Measurements from ENCODE around the gene FNDC3B. TPM values are rescaled to one million over a fixed set of nuclear protein-coding genes. Genes with fewer than 3 reads are reported as not detected.

The FNDC3B gene
- total RNA-seq, 4 donors from 2014 or later: 131 to 179 (median 170) TPM

- TF ChIP-seq, protein P1, sequence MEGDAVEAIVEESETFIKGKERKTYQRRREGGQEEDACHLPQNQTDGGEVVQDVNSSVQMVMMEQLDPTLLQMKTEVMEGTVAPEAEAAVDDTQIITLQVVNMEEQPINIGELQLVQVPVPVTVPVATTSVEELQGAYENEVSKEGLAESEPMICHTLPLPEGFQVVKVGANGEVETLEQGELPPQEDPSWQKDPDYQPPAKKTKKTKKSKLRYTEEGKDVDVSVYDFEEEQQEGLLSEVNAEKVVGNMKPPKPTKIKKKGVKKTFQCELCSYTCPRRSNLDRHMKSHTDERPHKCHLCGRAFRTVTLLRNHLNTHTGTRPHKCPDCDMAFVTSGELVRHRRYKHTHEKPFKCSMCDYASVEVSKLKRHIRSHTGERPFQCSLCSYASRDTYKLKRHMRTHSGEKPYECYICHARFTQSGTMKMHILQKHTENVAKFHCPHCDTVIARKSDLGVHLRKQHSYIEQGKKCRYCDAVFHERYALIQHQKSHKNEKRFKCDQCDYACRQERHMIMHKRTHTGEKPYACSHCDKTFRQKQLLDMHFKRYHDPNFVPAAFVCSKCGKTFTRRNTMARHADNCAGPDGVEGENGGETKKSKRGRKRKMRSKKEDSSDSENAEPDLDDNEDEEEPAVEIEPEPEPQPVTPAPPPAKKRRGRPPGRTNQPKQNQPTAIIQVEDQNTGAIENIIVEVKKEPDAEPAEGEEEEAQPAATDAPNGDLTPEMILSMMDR (IDR thresholded peaks at IDR 0.05; ENCODE audit: low read depth): no peak
These were observed 28.6 kb downstream of the FNDC3B start for GRCh38 chr3:172067837-172068440.

GRCh38 chr3:172068977-172069376, 29.6 kb downstream of the FNDC3B start:
- TF ChIP-seq, protein P1 (IDR thresholded peaks at IDR 0.05; ENCODE audit: low read depth): no peak

DNA sequence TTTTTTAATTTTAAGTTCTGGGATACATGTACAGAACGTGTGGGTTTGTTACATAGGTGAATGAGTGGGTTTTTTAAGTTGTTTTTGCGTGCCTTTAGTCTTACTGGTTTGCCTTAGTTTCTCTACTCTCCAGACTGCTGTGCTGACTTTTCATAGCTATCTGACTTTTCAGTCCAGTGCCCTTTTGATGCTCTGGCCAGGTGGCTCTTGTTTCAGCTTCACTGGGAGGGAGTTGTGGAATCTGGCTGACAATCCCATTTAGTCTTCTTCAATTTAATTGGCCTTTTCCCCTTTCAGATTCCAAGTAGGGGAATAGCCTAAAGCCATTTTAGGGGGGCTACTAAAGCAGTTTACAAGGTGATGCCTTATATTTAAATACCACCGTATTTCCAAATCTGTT, 30.1 kb downstream of the FNDC3B start:
- TF ChIP-seq, protein P1 (IDR thresholded peaks at IDR 0.05; ENCODE audit: low read depth): no peak

DNA sequence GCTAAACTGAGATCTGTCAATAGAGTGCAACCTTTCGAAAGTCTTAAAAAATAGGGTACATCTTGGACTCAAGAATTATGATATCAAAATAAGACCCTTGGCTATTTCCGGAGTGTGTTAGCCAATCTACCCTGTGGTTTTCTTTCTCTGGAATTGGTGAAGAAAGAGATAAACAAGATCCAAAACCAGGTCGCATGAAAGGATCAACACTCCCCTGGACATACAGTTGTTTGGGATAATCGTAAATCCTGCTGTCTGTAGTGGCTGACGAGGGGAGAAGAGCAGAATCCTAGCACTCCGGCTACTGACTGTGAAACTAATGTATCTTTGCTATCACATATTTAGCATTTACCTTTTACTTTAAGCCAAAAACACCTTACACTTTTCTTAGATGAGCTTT, 30.9 kb downstream of the FNDC3B start:
- TF ChIP-seq, protein P1 (IDR thresholded peaks at IDR 0.05; ENCODE audit: low read depth): no peak

DNA sequence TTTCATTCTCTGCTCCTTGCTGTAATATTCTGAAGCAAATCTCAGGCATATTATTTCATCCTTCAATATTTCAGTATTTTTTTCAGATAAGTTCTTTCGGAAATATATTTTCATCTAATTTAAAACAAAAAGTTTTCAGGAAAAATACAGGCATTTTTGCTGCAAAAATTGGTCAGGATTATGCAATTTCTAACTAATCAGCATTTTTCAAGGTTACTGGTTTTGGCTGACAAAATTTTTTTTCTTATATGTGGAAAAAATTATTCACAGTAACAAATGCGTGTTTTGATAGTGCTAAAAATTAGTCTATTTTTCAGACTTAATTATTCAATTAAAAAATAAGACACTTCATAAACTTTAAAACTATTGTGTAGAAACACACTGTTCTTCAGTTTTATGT, 31.4 kb downstream of the FNDC3B start:
- TF ChIP-seq, protein P1 (IDR thresholded peaks at IDR 0.05; ENCODE audit: low read depth): no peak

DNA sequence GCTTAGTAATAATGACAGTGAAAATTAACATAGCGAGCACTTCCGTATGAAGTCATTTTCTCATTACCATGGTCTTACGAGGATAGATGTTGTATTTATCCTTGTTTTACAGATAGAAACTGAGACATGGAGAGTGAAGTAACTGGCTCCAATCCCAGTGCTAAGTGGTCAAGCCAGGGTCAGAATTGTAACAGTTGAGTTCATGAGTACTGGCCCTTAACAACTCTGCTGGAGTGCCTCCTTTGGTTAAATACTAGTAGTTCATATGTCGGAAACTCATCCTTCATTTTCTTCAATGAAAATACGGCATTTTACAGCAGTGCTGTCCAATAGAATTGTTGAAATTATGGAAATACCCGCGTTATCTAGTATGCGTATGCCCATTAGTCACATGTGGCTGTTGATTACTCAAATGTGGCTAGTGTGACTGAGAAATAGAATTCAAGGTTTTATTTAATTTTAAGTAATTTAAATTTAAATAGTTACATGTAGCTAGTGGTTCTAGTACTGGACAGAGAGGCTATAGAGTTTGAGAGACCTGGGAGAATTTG, 32.5 kb downstream of the FNDC3B start:
- TF ChIP-seq, protein P1 (IDR thresholded peaks at IDR 0.05; ENCODE audit: low read depth): no peak

GRCh38 chr3:172072543-172072942, 33.2 kb downstream of the FNDC3B start:
- TF ChIP-seq, protein P1 (IDR thresholded peaks at IDR 0.05; ENCODE audit: low read depth): no peak
